Osteocyte (in vitro differentiated cells): ENCODE data around the gene KCTD7. TPM values are rescaled to one million over a fixed set of nuclear protein-coding genes. Genes with fewer than 3 reads are reported as not detected.

Experiments
- DNase-seq: peaks from one replicate; pipeline ENCODE4 v3.0.0; 2021; ENCODE audit warnings: mixed read lengths; ENCODE audit not compliant: unreplicated experiment; ENCODE audit errors: extremely low spot score
- H3K27ac Mint-ChIP-seq: one replicate; pipeline ENCODE4 v1.8.0; 2021; ENCODE audit warnings: mild to moderate bottlenecking, mixed read lengths; ENCODE audit not compliant: unreplicated experiment
- H3K27me3 Mint-ChIP-seq: one replicate; pipeline ENCODE4 v1.8.0; 2021; ENCODE audit warnings: mixed read lengths; ENCODE audit not compliant: unreplicated experiment
- H3K36me3 Mint-ChIP-seq: one replicate; pipeline ENCODE4 v1.8.0; 2021; ENCODE audit warnings: mixed read lengths; ENCODE audit not compliant: unreplicated experiment
- H3K4me1 Mint-ChIP-seq: one replicate; pipeline ENCODE4 v1.8.0; 2021; ENCODE audit warnings: mixed read lengths; ENCODE audit not compliant: unreplicated experiment
- H3K4me3 Mint-ChIP-seq: one replicate; pipeline ENCODE4 v1.8.0; 2021; ENCODE audit warnings: mild to moderate bottlenecking, moderate library complexity, mixed read lengths; ENCODE audit not compliant: unreplicated experiment
- H3K9me3 Mint-ChIP-seq: one replicate; pipeline ENCODE4 v1.8.0; 2021; ENCODE audit warnings: mixed read lengths; ENCODE audit not compliant: unreplicated experiment
- total RNA-seq: library from RNA; stranded (reverse); gene quantifications from 2 replicates; pipeline ENCODE4 v1.2.1, GENCODE V29; 2021
- TF ChIP-seq, protein P1 (sequence below): fragments of 200-600 bp; sonication (generic); IDR thresholded peaks from 2 replicates; pipeline ENCODE4 v1.5.0; 2021; ENCODE audit warnings: antibody characterized with exemption, mild to moderate bottlenecking, moderate library complexity

The KCTD7 gene
- total RNA-seq, 1 donor from 2014 or later, result 17.2 TPM

DNA sequence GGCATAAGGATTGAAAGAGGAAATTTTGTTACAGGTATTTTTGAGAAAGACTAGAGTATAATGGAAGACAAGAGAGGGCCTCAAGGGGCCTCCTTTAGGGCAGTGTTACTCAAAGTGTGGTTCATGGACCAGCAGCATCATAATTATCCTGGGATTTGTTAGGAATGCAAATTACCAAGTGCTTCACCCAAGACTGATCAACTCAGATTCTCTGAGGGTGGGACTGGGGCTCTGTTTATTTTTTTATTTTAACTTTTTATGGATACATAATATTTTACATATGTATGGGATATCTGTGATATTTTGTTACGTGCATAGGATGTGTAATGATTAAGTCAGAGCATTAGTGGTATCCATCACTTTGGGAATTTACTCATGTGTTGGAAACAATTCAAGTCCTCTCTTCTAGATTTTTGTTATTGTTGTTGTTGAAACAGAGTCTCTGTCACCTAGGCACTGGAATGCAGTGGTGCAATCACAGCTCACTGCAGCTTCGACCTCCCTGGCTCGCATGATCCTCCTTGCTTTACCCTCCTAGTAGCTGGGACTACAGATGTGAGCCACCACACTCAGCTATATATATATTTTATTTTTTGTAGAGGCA is 2.2 kb upstream of the KCTD7 start:
- DNase-seq, result no peak
- Mint-ChIP-seq H3K9me3 (no peaks in the 10 kb centered on the region), H3K4me1 (peaks cover 10% of the 10 kb centered on the region), H3K27me3 (peaks cover 6% of the 10 kb centered on the region), H3K36me3 (no peaks in the 10 kb centered on the region), H3K27ac (no peak overlapping the region), H3K4me3 (no peak overlapping the region)
- TF ChIP-seq, protein P1, sequence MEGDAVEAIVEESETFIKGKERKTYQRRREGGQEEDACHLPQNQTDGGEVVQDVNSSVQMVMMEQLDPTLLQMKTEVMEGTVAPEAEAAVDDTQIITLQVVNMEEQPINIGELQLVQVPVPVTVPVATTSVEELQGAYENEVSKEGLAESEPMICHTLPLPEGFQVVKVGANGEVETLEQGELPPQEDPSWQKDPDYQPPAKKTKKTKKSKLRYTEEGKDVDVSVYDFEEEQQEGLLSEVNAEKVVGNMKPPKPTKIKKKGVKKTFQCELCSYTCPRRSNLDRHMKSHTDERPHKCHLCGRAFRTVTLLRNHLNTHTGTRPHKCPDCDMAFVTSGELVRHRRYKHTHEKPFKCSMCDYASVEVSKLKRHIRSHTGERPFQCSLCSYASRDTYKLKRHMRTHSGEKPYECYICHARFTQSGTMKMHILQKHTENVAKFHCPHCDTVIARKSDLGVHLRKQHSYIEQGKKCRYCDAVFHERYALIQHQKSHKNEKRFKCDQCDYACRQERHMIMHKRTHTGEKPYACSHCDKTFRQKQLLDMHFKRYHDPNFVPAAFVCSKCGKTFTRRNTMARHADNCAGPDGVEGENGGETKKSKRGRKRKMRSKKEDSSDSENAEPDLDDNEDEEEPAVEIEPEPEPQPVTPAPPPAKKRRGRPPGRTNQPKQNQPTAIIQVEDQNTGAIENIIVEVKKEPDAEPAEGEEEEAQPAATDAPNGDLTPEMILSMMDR, result no peak

DNA sequence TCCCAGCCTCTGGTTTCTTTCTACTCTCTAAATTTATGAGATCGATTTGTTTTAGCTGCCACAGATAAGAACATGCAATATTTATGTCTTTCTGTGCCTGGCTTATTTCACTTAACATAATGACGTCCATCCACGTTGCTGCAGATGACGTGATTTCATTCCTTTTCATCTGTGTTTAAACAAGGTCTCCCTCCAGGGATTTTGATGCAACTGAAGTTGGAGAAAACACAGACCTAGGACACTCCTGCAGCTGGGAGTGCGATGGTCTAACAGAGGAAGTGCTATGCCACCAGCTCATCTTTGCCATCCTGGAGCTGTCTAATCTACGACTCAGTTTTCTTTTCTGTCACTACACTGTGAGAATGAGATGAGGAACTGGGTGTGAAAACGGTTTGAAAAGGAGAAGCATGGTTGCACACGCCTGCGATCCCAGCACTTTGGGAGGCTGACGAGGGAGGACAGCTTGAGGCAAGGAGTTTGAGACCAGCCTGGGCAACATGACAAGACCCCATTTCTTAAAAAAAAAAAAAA is 1.5 kb upstream of the KCTD7 start:
- peak overlapping the region; percentile 50 for H3K27ac Mint-ChIP-seq
- H3K36me3 Mint-ChIP-seq, result no peaks in the 10 kb centered on the region
- DNase-seq, result no peak
- TF ChIP-seq, protein P1, result no peak
- peaks cover 12% of the 10 kb centered on the region for H3K4me1 Mint-ChIP-seq
- H3K27me3 Mint-ChIP-seq, result peaks cover 3% of the 10 kb centered on the region
- H3K9me3 Mint-ChIP-seq, result no peaks in the 10 kb centered on the region
- H3K4me3 Mint-ChIP-seq, result peak overlapping the region; percentile 35

DNA sequence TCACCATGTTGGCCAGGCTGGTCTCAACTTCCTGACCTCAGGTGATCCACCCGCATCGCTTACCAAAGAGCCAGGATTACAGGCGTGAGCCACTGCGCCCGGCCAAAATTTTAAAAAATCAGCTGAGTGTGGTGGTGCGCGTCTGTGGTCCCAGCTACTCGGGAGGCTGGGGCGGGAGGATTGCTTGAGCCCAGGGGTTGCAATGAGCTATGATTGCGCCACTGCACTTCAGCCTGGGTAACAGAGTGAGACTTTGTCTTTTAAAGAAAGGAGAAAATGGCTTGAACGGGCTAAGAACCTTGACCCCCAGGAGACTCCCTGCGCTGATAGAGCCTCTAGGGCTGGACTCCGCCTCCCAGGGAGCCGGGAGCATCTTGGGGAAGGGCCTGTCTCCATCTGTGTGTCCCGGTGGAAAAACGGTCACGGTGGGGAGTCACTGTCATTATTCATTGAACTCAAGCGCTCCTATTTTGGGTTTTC is 760 bp upstream of the KCTD7 start:
- peak overlapping the region; percentile 97 for H3K27ac Mint-ChIP-seq
- no peaks in the 10 kb centered on the region for H3K9me3 Mint-ChIP-seq
- H3K27me3 Mint-ChIP-seq, result no peaks in the 10 kb centered on the region
- H3K4me3 Mint-ChIP-seq, result peak overlapping the region; percentile 89
- no peak for DNase-seq
- H3K36me3 Mint-ChIP-seq, result peaks cover 1% of the 10 kb centered on the region
- TF ChIP-seq, protein P1, result no peak
- H3K4me1 Mint-ChIP-seq, result peaks cover 12% of the 10 kb centered on the region

DNA sequence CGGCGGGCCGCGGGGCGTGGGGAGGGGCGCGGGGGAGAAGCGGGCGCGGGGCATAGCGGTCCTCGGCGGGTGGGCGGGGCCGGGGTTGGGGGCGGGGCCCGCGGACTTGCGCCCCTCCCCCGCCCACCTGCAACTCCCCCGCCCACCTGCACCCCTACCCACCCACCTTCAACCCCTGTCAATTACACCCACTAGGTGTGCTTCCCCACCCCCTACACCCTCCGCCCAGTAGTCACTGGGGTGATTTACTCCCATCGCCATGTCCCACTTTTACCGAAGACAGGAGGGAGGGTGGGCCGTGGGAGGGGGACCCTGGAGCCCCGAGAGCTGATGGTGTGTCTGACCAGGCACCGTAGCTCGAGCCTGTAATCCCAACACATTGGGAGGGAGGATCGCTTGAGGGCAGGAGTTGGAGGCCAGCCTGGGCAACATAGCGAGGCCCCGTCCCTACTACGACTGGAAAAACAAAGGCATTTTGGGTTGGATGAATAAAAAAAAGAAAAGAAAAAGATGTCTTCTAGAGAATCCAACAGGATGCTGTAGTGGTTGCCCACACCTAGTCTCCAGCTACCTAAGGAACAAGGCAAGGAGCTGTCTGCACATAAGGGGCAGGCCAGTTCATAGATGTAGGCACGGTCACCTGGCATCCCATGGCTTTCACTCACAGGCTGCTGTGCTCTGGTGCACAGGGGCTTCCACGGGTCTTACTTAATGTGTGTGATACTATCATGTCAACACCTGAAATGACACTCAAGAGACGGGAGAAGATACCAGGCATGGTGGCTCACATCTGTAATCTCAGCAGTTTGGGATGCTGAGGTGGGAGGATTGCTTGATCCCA is 761 bp downstream of the KCTD7 start:
- Mint-ChIP-seq H3K4me3 (peak overlapping the region; percentile 70), H3K4me1 (peaks cover 14% of the 10 kb centered on the region), H3K36me3 (peaks cover 9% of the 10 kb centered on the region), H3K27ac (peak overlapping the region; percentile 87), H3K27me3 (no peaks in the 10 kb centered on the region), H3K9me3 (no peaks in the 10 kb centered on the region)
- no peak for DNase-seq
- TF ChIP-seq, protein P1, result no peak

DNA sequence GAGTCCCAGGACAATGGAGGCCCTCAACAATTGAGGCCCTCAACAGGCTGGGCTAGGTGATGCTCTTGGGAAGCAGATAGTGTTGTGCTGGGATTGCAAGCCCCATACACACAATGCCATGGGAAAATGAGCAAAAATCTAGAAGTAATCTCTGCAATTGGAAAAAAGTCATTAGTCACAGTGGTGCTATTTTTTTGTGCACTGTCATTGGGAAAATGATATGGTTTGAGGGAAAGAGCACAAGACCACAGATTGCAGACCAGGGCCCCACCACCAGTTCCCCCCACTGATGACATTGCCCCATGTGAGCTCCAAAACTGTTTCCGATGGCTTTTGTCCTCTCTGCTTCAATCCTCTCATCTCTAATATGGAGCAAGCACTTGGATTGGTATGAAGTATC is 1.9 kb downstream of the KCTD7 start:
- Mint-ChIP-seq H3K27me3 (no peaks in the 10 kb centered on the region), H3K9me3 (no peaks in the 10 kb centered on the region), H3K4me3 (no peak overlapping the region), H3K27ac (no peak overlapping the region), H3K4me1 (peaks cover 16% of the 10 kb centered on the region), H3K36me3 (peaks cover 12% of the 10 kb centered on the region)
- TF ChIP-seq, protein P1, result no peak
- no peak for DNase-seq
